Stimulated activated CD4-positive, alpha-beta T cell treated with anti-CD3 and anti-CD28 coated beads, Interleukin-15, amount 100 ng/mL, for 24 hours (primary cell): ENCODE data around the gene TRABD.
"Not testable (repeated sequence)": the region's sequence is repeated elsewhere in the genome, so short reads cannot be mapped to it uniquely, and the experiment has no call there.

Source experiments
- DNase-seq: peaks from one replicate; pipeline ENCODE4 v3.0.0-alpha.2; 2020

The TRABD gene

GRCh38 chr22:50189849-50190181, 4.1 kb downstream of the TRABD start:
- no peak for DNase-seq

GRCh38 chr22:50190182-50190940, 4.6 kb downstream of the TRABD start:
- DNase-seq, result peak; percentile 83

- DNase-seq, result peak; percentile 78
Observed at GRCh38 chr22:50190941-50191741, 5.4 kb downstream of the TRABD start.

- no peak for DNase-seq
Observed at GRCh38 chr22:50192436-50193204, 6.9 kb downstream of the TRABD start.

GRCh38 chr22:50193621-50194020, 7.9 kb downstream of the TRABD start:
- DNase-seq, result no peak

- no peak for DNase-seq
Observed at GRCh38 chr22:50194037-50194805, 8.5 kb downstream of the TRABD start.

GRCh38 chr22:50196256-50196655, 10.5 kb downstream of the TRABD start:
- DNase-seq, result no peak

GRCh38 chr22:50197000-50197800, 11.5 kb downstream of the TRABD start:
- DNase-seq, result no peak

GRCh38 chr22:50197856-50198623, 12.3 kb downstream of the TRABD start:
- no peak for DNase-seq

- no peak for DNase-seq
Observed at GRCh38 chr22:50198624-50199017, 12.9 kb downstream of the TRABD start.

- DNase-seq, result no peak
Observed at GRCh38 chr22:50199251-50199721, 13.6 kb downstream of the TRABD start.

- DNase-seq, result no peak
Observed at GRCh38 chr22:50199829-50200460, 14.2 kb downstream of the TRABD start.

- peak; percentile 95 for DNase-seq
Observed at GRCh38 chr22:50200461-50201190, 14.9 kb downstream of the TRABD start, which contains the start of gene SELENOO. Gene SELENOO, plus strand, starts transcription at chr22:50201011. Its CDS starts 26 bp downstream, at chr22:50201037.

GRCh38 chr22:50201191-50202129, 15.7 kb downstream of the TRABD start:
- no peak for DNase-seq

GRCh38 chr22:50202130-50202666, 16.5 kb downstream of the TRABD start:
- no peak for DNase-seq

GRCh38 chr22:50203288-50203687, 17.6 kb downstream of the TRABD start:
- no peak for DNase-seq

- DNase-seq, result no peak
Observed at GRCh38 chr22:50204571-50204970, 18.9 kb downstream of the TRABD start.

- not testable (repeated sequence) for DNase-seq
Observed at GRCh38 chr22:50204998-50205397, 19.3 kb downstream of the TRABD start.
